ENCODE results near the gene PHF14. TPM values are rescaled to one million over a fixed set of nuclear protein-coding genes. Genes with fewer than 3 reads are reported as not detected.

PHF14 gene
- total RNA-seq, 4 donors from 2014 or later, result 23.0 to 50.7 (median 29.1) TPM

DNA sequence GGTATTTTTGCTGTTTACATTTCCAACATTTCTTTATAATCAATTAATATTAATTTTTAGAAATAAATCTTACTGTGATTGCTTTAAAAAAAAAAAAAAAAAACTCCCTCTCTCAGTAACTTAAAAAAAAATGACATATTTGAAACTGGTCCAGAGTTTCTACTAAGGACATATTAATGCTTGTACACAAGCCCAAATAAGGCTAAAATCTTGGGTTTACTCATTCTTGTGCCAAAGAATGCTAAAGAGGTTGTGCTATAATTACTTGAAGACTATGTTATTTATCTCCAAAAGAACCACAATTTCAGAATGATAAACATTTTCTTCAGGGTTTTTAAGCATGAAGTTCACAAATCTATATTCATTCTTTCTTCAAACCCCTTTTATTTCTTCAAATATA, 39.4 kb upstream of the PHF14 start:
- intact Hi-C loops (cut with DNase I), result loop anchor here (5.0 kb wide), 1 partner anchor 38 kb away; the partner anchor contains the start of gene PHF14
- peaks cover 10 to 48% (median 38%) of the 10 kb centered on the region in 4 donors for H3K36me3 ChIP-seq

DNA sequence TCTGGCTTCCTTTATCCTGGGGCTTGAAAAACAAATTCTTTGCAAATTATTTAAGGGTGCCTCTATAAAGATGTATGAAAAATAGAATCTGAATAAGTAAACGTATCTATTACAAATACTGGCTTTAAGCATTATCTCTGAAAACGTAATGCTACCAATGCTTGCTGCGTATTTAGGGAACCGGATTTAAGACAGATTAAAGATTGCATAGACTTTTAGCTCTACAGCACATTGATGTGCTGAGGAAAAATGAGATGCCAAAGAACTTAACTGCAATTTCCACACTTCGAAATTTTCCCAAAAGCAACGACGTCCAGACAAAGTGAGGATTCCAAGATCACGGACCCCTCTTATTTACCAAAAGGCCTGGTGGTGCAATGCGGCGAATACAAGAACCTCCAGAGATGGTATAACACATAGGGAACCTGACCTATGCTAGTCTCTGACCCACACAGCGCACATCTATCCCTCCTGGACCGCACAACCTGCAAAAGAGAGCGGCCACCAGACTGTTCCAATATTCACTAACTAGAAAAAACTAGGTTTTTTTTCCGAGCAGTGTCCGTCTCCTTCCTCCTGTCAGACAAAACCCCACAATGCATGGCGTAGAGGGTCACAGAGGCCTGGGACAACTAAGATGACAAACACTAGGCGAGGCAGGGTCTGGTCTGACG, 34.3 kb upstream of the PHF14 start:
- intact Hi-C loops (cut with DNase I), result no loop called here
- Histone ChIP-seq H3K9me3 (no peaks in the 10 kb centered on the region), H3K27ac (replicated peaks in 1 of 4) (peak overlapping the region; percentile 87 to 92 (median 91)), H3K4me3 (peak overlapping the region; percentile 55 to 83 (median 72)), H3K36me3 (peaks cover 0 to 30% (median 20%) of the 10 kb centered on the region in 4 donors), H3K4me1 (peaks cover 38 to 58% (median 56%) of the 10 kb centered on the region in 4 donors), H3K27me3 (no peaks in the 10 kb centered on the region)
- TF ChIP-seq EP300 (IDR thresholded peaks at IDR 0.05) (no peak), POLR2AphosphoS5 (IDR thresholded peaks at IDR 0.05) (no peak), POLR2A (IDR thresholded peaks at IDR 0.05; ENCODE audit: low read depth) (no peak)
- TF ChIP-seq, protein P1, sequence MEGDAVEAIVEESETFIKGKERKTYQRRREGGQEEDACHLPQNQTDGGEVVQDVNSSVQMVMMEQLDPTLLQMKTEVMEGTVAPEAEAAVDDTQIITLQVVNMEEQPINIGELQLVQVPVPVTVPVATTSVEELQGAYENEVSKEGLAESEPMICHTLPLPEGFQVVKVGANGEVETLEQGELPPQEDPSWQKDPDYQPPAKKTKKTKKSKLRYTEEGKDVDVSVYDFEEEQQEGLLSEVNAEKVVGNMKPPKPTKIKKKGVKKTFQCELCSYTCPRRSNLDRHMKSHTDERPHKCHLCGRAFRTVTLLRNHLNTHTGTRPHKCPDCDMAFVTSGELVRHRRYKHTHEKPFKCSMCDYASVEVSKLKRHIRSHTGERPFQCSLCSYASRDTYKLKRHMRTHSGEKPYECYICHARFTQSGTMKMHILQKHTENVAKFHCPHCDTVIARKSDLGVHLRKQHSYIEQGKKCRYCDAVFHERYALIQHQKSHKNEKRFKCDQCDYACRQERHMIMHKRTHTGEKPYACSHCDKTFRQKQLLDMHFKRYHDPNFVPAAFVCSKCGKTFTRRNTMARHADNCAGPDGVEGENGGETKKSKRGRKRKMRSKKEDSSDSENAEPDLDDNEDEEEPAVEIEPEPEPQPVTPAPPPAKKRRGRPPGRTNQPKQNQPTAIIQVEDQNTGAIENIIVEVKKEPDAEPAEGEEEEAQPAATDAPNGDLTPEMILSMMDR (IDR thresholded peaks at IDR 0.05), result no peak
- 8% methylated on average over 18 of the region's 18 CpGs for WGBS
- no peak for DNase-seq (ENCODE audit: extremely low spot score)

More for the DNA sequence above, 39.4 kb upstream of the PHF14 start:
- peaks cover 36 to 76% (median 66%) of the 10 kb centered on the region in 4 donors for H3K4me1 ChIP-seq
- no peaks in the 10 kb centered on the region for H3K9me3 ChIP-seq
- DNase-seq (ENCODE audit: extremely low spot score), result no peak
- peak overlapping the region; percentile 79 to 92 (median 86) for H3K27ac ChIP-seq (replicated peaks in 1 of 4)
- TF ChIP-seq POLR2A (IDR thresholded peaks at IDR 0.05; ENCODE audit: low read depth), result no peak
- TF ChIP-seq POLR2AphosphoS5 (IDR thresholded peaks at IDR 0.05), result no peak
- TF ChIP-seq, protein P1 (IDR thresholded peaks at IDR 0.05), result no peak
- no peak for TF ChIP-seq EP300 (IDR thresholded peaks at IDR 0.05)
- no peaks in the 10 kb centered on the region for H3K27me3 ChIP-seq
- peak overlapping the region in 2 of 4 donors; percentile 28 to 37 for H3K4me3 ChIP-seq

GRCh38 chr7:10939911-10940703, 33.6 kb upstream of the PHF14 start:
- WGBS, result 0% methylated on average over 29 of the region's 61 CpGs
- Histone ChIP-seq H3K27ac (replicated peaks in 1 of 4) (peak overlapping the region; percentile 87 to 92 (median 91)), H3K36me3 (peaks cover 0 to 30% (median 20%) of the 10 kb centered on the region in 4 donors), H3K4me3 (peak overlapping the region; percentile 55 to 83 (median 72)), H3K4me1 (peaks cover 32 to 51% (median 48%) of the 10 kb centered on the region in 4 donors), H3K9me3 (no peaks in the 10 kb centered on the region), H3K27me3 (no peaks in the 10 kb centered on the region)
- peak; percentile 97 for DNase-seq (ENCODE audit: extremely low spot score)
- TF ChIP-seq, protein P1 (IDR thresholded peaks at IDR 0.05), result no peak
- TF ChIP-seq POLR2A (IDR thresholded peaks at IDR 0.05; ENCODE audit: low read depth) (peak; percentile 52), EP300 (IDR thresholded peaks at IDR 0.05) (no peak), POLR2AphosphoS5 (IDR thresholded peaks at IDR 0.05) (peak; percentile 85 to 97)
- intact Hi-C loops (cut with DNase I), result loop anchor here (2.0 kb wide), 1 partner anchor 33 kb away; the partner anchor contains the start of gene PHF14

DNA sequence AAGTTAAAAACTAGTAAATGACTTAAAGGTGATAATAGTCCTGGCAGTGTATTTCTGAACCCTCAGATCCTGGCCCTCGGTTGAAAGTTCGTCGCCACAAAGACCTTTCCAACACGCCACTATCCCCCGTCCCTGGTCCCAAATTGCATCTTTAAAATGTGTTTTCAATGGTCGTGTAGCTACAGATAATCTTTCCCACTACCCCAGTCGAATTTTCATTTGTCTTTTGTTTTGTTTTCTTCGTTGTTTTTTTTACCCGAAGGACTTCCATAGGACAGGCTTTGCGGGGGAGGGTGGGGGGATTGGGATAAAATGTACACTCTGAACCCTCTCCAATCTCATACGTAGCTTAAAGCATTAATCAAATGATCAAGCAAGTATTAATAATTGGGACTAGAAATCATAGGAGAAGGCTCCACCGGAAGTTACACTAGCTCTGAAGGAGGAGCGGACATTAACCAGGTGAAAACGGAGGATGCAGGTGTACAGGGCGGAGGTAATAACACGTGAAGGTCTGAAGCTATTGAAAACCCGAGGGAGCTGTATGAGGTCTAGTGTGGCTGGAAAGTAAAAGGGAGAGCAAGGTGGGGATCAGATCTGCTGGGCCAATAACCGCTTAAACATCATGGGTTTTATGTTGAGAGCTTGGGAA, 32.8 kb upstream of the PHF14 start:
- intact Hi-C loops (cut with DNase I), result loop anchor here (2.0 kb wide), 1 partner anchor 32 kb away; the partner anchor contains the start of gene PHF14
- H3K9me3 ChIP-seq, result no peaks in the 10 kb centered on the region
- H3K4me1 ChIP-seq, result peaks cover 25 to 44% (median 41%) of the 10 kb centered on the region in 4 donors
- H3K27me3 ChIP-seq, result no peaks in the 10 kb centered on the region
- no peak for DNase-seq (ENCODE audit: extremely low spot score)
- WGBS, result 26% methylated on average over 18 of the region's 18 CpGs
- peaks cover 0 to 23% (median 16%) of the 10 kb centered on the region in 4 donors for H3K36me3 ChIP-seq
- TF ChIP-seq EP300 (IDR thresholded peaks at IDR 0.05) (no peak), POLR2AphosphoS5 (IDR thresholded peaks at IDR 0.05) (no peak)
- H3K4me3 ChIP-seq, result peak overlapping the region; percentile 55 to 83 (median 72)
- H3K27ac ChIP-seq (replicated peaks in 1 of 4), result peak overlapping the region; percentile 87 to 92 (median 91)
